Measurements from ENCODE around the gene ELAVL2. TPM values are rescaled to one million over a fixed set of nuclear protein-coding genes. Genes with fewer than 3 reads are reported as not detected.

ELAVL2 gene
- total RNA-seq, 6 experiments from 2014 or later = not detected

- TF ChIP-seq CTCF (IDR thresholded peaks at IDR 0.05) = no peak
- TF ChIP-seq POLR2A (IDR thresholded peaks at IDR 0.05) = no peak
These were observed 26.5 kb downstream of the ELAVL2 start for GRCh38 chr9:23799521-23799920.

GRCh38 chr9:23798325-23798724 lies 27.7 kb downstream of the ELAVL2 start:
- Histone ChIP-seq H3K4me3 (no peak overlapping the region), H3K36me3 (no peaks in the 10 kb centered on the region), H3K27me3 (no peaks in the 10 kb centered on the region), H3K4me1 (no peaks in the 10 kb centered on the region), H3K27ac (no peak overlapping the region), H3K9me3 (no peaks in the 10 kb centered on the region)
- ATAC-seq = no peak
- TF ChIP-seq CTCF (IDR thresholded peaks at IDR 0.05) (no peak), POLR2A (IDR thresholded peaks at IDR 0.05) (no peak)
- no peak for DNase-seq
- intact Hi-C loops (cut with DNase I) = no loop called here
- WGBS (ENCODE audit: insufficient coverage, low coverage, low lambda C conversion rate, missing lambda C conversion rate) = 60% methylated on average over 4 of the region's 4 CpGs

More at GRCh38 chr9:23799521-23799920, 26.5 kb downstream of the ELAVL2 start:
- intact Hi-C loops (cut with DNase I) = no loop called here
- H3K9me3 ChIP-seq = no peaks in the 10 kb centered on the region
- no peaks in the 10 kb centered on the region for H3K27me3 ChIP-seq
- no peak for DNase-seq
- H3K4me3 ChIP-seq = no peak overlapping the region
- no peak for ATAC-seq
- no peak overlapping the region for H3K27ac ChIP-seq
- H3K36me3 ChIP-seq = no peaks in the 10 kb centered on the region
- H3K4me1 ChIP-seq = no peaks in the 10 kb centered on the region

- intact Hi-C loops (cut with DNase I) = no loop called here
- no peak for TF ChIP-seq POLR2A (IDR thresholded peaks at IDR 0.05)
- TF ChIP-seq CTCF (IDR thresholded peaks at IDR 0.05) = no peak
- no peak overlapping the region for H3K4me3 ChIP-seq
- ATAC-seq (no peak), DNase-seq (no peak)
- H3K27me3 ChIP-seq = no peaks in the 10 kb centered on the region
- no peaks in the 10 kb centered on the region for H3K9me3 ChIP-seq
- no peak overlapping the region for H3K27ac ChIP-seq
- 64% methylated on average over 3 of the region's 3 CpGs for WGBS (ENCODE audit: insufficient coverage, low coverage, low lambda C conversion rate, missing lambda C conversion rate)
- no peaks in the 10 kb centered on the region for H3K4me1 ChIP-seq
- H3K36me3 ChIP-seq = no peaks in the 10 kb centered on the region
These were observed 29.8 kb downstream of the ELAVL2 start for GRCh38 chr9:23796209-23796608.

- no peaks in the 10 kb centered on the region for H3K9me3 ChIP-seq
- H3K4me1 ChIP-seq = no peaks in the 10 kb centered on the region
- DNase-seq (no peak), ATAC-seq (no peak)
- intact Hi-C loops (cut with DNase I) = no loop called here
- H3K4me3 ChIP-seq = no peak overlapping the region
- TF ChIP-seq CTCF (IDR thresholded peaks at IDR 0.05) (no peak), POLR2A (IDR thresholded peaks at IDR 0.05) (no peak)
- 50% methylated on average over 9 of the region's 9 CpGs for WGBS (ENCODE audit: insufficient coverage, low coverage, low lambda C conversion rate, missing lambda C conversion rate)
- no peak overlapping the region for H3K27ac ChIP-seq
- H3K36me3 ChIP-seq = no peaks in the 10 kb centered on the region
- no peaks in the 10 kb centered on the region for H3K27me3 ChIP-seq
These were observed 35.4 kb downstream of the ELAVL2 start for GRCh38 chr9:23790351-23791260.

All from right lobe of liver (tissue), 6 donors.